Loucy (cell line): ENCODE results near the gene MPC1.
"Not testable (repeated sequence)": the region's sequence is repeated elsewhere in the genome, so short reads cannot be mapped to it uniquely, and the experiment has no call there.

Source experiments
- H2AFZ ChIP-seq: fragments of 200-600 bp; sonication (generic); 2 replicates; pipeline ENCODE4 v1.6.0; 2016; ENCODE audit warnings: antibody characterized with exemption, mild to moderate bottlenecking, low read length, moderate library complexity
- H3F3A ChIP-seq: fragments of 200-600 bp; 2 replicates; pipeline ENCODE4 v1.6.0; 2016; ENCODE audit warnings: antibody characterized with exemption, low read depth, mild to moderate bottlenecking
- H3K27me3 ChIP-seq: fragments of 200-600 bp; sonication (generic); 2 replicates; pipeline ENCODE4 v1.6.1; 2014; ENCODE audit warnings: low read length, mild to moderate bottlenecking; ENCODE audit not compliant: insufficient read depth, poor library complexity, severe bottlenecking
- H3K36me3 ChIP-seq: fragments of 200-600 bp; sonication (generic); 2 replicates; pipeline ENCODE4 v1.6.1; 2016; ENCODE audit warnings: low read length; ENCODE audit not compliant: insufficient read depth
- H3K4me1 ChIP-seq: fragments of 200-600 bp; sonication (generic); 2 replicates; pipeline ENCODE4 v1.5.1; 2014; ENCODE audit warnings: low read length, mild to moderate bottlenecking; ENCODE audit not compliant: insufficient read depth, poor library complexity, severe bottlenecking
- H3K4me2 ChIP-seq: fragments of 200-600 bp; sonication (generic); 2 replicates; pipeline ENCODE4 v1.6.0; 2014; ENCODE audit warnings: antibody characterized with exemption, low read length, low read depth, mild to moderate bottlenecking; ENCODE audit not compliant: poor library complexity, severe bottlenecking
- H3K4me3 ChIP-seq: fragments of 200-600 bp; sonication (generic); 2 replicates; pipeline ENCODE4 v1.5.1; 2014; ENCODE audit warnings: low read length, mild to moderate bottlenecking, mixed read lengths; ENCODE audit not compliant: poor library complexity, severe bottlenecking
- H3K79me2 ChIP-seq: fragments of 200-600 bp; sonication (generic); 2 replicates; pipeline ENCODE4 v1.6.1; 2014; ENCODE audit warnings: low read length; ENCODE audit not compliant: insufficient read depth
- H3K9ac ChIP-seq: fragments of 200-600 bp; sonication (generic); 2 replicates; pipeline ENCODE4 v1.6.0; 2014; ENCODE audit warnings: mild to moderate bottlenecking, low read depth, low read length, moderate library complexity; ENCODE audit not compliant: poor library complexity, severe bottlenecking
- H3K9me2 ChIP-seq: fragments of 200-600 bp; sonication (generic); replicated peaks from 2 replicates; pipeline ENCODE4 v1.6.1; 2016; ENCODE audit warnings: low read depth, low read length, mixed read lengths
- H3K9me3 ChIP-seq: fragments of 200-600 bp; sonication (generic); 2 replicates; pipeline ENCODE4 v1.6.1; 2014; ENCODE audit warnings: mild to moderate bottlenecking, antibody characterized with exemption, low read length, low read depth; ENCODE audit not compliant: insufficient read depth
- H4K20me1 ChIP-seq: fragments of 200-600 bp; sonication (generic); 2 replicates; pipeline ENCODE4 v1.6.0; 2014; ENCODE audit warnings: antibody characterized with exemption, low read length, mild to moderate bottlenecking; ENCODE audit not compliant: insufficient read depth, poor library complexity, severe bottlenecking
- EZH2phosphoT487 ChIP-seq: fragments of 200-600 bp; IDR thresholded peaks from 2 replicates; pipeline ENCODE4 v1.6.1; 2018; ENCODE audit warnings: antibody characterized with exemption, mild to moderate bottlenecking, moderate library complexity, borderline replicate concordance
- TF ChIP-seq, protein P1 (sequence below): fragments of 200-600 bp; sonication (generic); conservative IDR thresholded peaks from 2 replicates; pipeline ENCODE4 v1.5.1; 2014; ENCODE audit warnings: mild to moderate bottlenecking, antibody characterized with exemption, low read length

The MPC1 gene

GRCh38 chr6:166386111-166386510, 3.4 kb upstream of the MPC1 start:
- no peaks in the 10 kb centered on the region for H3F3A ChIP-seq
- H3K4me2 ChIP-seq: no peak overlapping the region
- H3K4me3 ChIP-seq: no peak overlapping the region

GRCh38 chr6:166383802-166384363, 1.1 kb upstream of the MPC1 start:
- Histone ChIP-seq H2AFZ (peak overlapping the region; percentile 79), H3K79me2 (peaks cover 16% of the 10 kb centered on the region), H3K4me2 (peak overlapping the region; percentile 81), H3K4me3 (peak overlapping the region; percentile 91), H3K4me1 (peaks cover 25% of the 10 kb centered on the region), H3K9ac (peak overlapping the region; percentile 83)
- H3K36me3 ChIP-seq, H3K27me3 ChIP-seq, H3F3A ChIP-seq, H3K9me2 ChIP-seq, H3K9me3 ChIP-seq, H4K20me1 ChIP-seq: not testable (repeated sequence)
- TF ChIP-seq, protein P1, sequence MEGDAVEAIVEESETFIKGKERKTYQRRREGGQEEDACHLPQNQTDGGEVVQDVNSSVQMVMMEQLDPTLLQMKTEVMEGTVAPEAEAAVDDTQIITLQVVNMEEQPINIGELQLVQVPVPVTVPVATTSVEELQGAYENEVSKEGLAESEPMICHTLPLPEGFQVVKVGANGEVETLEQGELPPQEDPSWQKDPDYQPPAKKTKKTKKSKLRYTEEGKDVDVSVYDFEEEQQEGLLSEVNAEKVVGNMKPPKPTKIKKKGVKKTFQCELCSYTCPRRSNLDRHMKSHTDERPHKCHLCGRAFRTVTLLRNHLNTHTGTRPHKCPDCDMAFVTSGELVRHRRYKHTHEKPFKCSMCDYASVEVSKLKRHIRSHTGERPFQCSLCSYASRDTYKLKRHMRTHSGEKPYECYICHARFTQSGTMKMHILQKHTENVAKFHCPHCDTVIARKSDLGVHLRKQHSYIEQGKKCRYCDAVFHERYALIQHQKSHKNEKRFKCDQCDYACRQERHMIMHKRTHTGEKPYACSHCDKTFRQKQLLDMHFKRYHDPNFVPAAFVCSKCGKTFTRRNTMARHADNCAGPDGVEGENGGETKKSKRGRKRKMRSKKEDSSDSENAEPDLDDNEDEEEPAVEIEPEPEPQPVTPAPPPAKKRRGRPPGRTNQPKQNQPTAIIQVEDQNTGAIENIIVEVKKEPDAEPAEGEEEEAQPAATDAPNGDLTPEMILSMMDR: peak; percentile 30

More at GRCh38 chr6:166386111-166386510, 3.4 kb upstream of the MPC1 start:
- H3K9me3 ChIP-seq: no peaks in the 10 kb centered on the region
- TF ChIP-seq, protein P1: no peak
- no peak for TF ChIP-seq EZH2phosphoT487
- no peak overlapping the region for H3K9ac ChIP-seq
- H3K9me2 ChIP-seq: no peaks in the 10 kb centered on the region
- no peak overlapping the region for H2AFZ ChIP-seq
- H4K20me1 ChIP-seq: no peaks in the 10 kb centered on the region
- no peaks in the 10 kb centered on the region for H3K27me3 ChIP-seq
- peaks cover 6% of the 10 kb centered on the region; the same call in 1 of the 2 replicates for H3K79me2 ChIP-seq
- no peaks in the 10 kb centered on the region for H3K36me3 ChIP-seq
- peaks cover 14% of the 10 kb centered on the region for H3K4me1 ChIP-seq

- Histone ChIP-seq H3K4me2 (peak overlapping the region; percentile 81), H3K9me3 (no peaks in the 10 kb centered on the region), H3K4me3 (peak overlapping the region; percentile 91), H3K9me2 (no peaks in the 10 kb centered on the region), H3K36me3 (no peaks in the 10 kb centered on the region), H3K79me2 (peaks cover 16% of the 10 kb centered on the region), H3K27me3 (no peaks in the 10 kb centered on the region), H2AFZ (peak overlapping the region; percentile 89), H3K4me1 (peaks cover 25% of the 10 kb centered on the region), H4K20me1 (peaks cover 8% of the 10 kb centered on the region), H3F3A (no peaks in the 10 kb centered on the region), H3K9ac (peak overlapping the region; percentile 66)
- TF ChIP-seq EZH2phosphoT487: no peak
- TF ChIP-seq, protein P1: no peak
Observed at GRCh38 chr6:166382500-166382932, 224 bp downstream of the MPC1 start.
